Stimulated activated CD8-positive, alpha-beta memory T cell treated with anti-CD3 and anti-CD28 coated beads, Interleukin-12 subunit alpha, Interleukin-12 subunit beta, amount 100 ng/mL, for 24 hours (primary cell): ENCODE measurements around the gene TP53.

ENCODE experiments used
- DNase-seq: peaks from one replicate; pipeline ENCODE4 v3.0.0-alpha.2; 2020; ENCODE audit errors: extremely low read depth

The TP53 gene

DNA sequence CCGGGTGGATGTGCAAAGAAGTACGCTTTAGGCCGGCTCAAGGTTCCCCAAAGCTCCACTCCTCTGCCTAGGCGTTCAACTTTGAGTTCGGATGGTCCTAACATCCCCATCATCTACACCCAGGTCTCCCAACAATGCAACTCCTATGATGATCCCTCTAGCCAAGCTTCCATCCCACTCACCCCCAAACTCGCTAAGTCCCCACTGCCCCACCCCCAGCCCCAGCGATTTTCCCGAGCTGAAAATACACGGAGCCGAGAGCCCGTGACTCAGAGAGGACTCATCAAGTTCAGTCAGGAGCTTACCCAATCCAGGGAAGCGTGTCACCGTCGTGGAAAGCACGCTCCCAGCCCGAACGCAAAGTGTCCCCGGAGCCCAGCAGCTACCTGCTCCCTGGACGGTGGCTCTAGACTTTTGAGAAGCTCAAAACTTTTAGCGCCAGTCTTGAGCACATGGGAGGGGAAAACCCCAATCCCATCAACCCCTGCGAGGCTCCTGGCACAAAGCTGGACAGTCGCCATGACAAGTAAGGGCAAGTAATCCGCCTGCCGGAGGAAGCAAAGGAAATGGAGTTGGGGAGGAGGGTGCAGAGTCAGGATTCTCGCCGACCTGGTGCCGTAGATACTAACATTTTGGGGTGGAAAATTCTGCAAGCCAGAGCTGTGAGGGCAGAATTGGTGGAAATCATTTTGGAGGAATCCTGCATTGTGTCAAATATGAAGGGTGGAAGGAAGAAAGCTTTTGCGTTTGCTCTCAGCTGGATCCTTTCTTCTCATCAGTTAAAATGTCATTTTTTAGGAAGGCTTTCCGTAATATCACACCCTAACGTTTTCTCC, at the start of gene TP53:
Gene TP53, minus strand, starts transcription at position 419 of the 836 bp plus-strand sequence. CDS start 10,896 bp downstream, outside the sequence.
- peak; percentile 61 for DNase-seq

DNA sequence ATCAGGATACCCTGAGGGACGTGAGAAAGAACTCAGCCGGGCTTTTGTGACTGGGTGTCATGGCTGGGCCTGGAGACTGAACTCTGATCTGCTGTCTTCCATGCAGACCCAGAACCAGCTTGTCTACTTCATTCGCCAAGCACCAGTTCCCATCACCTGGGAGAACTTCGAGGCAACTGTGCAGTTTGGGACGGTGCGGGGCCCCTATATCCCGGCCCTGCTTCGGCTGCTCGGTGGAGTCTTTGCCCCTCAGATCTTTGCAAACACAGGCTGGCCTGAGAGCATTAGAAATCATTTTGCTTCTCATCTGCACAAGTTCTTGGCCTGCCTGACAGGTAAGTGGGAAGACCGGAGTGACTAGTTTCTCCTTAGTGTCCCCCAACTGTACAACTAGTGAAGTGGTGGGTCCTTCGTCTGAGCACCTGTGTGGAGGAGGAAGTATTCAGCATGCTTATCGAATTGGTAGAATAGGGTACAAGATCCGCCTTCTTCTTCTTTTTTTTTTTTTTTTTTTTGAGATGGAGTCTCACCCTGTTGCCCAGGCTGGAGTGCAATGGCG, 45.8 kb upstream of the TP53 start:
- no peak for DNase-seq

DNA sequence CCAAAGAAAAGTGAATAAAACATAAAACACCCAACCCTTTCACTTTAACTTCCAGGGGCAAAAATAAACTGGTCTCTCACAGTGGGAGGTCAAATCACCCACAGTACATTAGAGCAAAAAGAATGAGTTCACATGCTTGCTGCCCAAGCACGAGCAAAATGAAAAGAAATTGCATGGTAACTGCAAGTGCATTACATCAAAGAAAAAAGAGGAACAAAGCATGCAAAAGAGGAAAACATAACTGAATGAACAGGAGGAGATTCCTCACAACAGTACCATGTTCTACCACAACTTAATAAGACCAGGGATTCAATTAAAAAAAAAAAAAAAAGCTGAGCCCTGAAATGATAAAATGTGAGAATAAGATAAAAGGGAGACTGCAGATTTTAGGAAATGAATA, 42.5 kb upstream of the TP53 start:
- no peak for DNase-seq

DNA sequence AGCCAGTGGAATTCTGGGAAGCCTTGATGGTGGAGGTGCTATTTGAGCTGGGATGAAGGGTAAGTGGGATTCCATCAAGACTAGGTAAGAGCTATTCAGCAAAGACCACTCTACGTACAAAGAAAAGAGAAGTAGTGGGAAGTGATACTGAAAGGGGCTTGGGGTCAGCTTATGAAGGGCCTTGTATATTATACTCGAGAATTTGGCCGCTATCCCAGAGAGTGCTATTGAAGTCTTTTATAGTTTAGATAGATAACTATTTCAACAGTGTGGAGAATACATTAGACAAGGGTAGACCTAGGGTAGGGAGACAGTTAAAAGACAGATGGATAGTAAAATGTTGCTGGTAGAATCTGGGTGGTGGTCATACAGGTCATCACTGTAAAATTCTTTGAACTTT, 40.6 kb upstream of the TP53 start:
- no peak for DNase-seq

DNA sequence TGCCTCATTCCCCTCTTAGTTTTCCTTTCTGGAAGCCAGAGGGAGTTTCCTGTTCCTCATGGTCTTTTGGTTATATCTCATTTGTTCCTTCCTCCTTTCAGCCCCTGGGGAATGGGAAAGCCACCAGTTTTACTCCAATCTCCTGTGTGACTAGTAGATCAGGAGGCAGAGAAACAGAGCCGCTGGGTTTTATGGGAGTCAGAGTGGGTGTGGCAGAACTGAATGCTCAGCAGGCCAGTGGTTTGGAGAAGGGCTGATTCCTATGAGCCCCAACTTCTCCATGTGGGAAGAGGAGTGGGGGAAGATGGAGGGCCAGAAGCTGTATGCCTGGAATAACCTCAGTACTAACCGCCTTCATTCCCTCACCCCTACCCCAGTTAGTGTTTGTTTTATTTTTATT, 34.3 kb upstream of the TP53 start:
- DNase-seq, result no peak

DNA sequence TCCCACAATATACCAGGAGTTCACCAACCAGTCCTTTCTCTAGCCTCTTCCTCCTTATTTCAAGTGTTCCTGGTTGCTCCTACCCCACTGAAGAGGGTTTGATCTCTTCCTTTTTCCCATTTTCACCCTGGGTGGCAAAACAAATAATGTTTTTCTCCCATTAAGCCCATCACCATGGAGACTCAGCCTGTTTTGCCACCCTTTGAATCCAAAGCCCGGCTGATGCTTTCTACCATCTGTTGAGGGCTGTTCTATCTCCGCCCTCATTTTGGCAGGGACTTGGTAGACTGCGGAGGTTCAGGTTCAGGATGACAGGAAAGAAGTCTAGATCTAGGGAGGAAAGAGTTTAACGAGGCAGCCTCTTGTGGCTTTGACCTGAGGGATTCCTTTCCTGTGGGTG, 32.8 kb upstream of the TP53 start:
- DNase-seq, result no peak

DNA sequence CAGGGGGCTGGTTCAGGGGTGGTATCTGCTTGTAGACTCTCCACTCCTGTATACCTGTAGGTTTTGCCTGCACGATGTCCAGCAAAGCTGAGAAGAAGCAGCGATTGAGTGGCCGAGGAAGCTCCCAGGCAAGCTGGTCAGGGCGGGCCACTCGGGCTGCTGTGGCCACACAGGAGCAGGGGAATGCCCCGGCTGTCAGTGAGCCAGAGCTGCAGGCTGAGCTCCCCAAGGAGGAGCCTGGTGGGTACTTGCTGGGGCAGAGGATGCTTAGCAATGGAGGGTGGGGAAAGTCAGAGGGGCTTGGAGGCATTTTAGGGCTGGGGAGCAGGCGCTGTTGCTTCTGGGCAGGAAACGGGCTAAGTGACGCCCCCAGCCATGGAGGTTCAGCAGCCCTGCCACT, 32.4 kb upstream of the TP53 start:
- no peak for DNase-seq

DNA sequence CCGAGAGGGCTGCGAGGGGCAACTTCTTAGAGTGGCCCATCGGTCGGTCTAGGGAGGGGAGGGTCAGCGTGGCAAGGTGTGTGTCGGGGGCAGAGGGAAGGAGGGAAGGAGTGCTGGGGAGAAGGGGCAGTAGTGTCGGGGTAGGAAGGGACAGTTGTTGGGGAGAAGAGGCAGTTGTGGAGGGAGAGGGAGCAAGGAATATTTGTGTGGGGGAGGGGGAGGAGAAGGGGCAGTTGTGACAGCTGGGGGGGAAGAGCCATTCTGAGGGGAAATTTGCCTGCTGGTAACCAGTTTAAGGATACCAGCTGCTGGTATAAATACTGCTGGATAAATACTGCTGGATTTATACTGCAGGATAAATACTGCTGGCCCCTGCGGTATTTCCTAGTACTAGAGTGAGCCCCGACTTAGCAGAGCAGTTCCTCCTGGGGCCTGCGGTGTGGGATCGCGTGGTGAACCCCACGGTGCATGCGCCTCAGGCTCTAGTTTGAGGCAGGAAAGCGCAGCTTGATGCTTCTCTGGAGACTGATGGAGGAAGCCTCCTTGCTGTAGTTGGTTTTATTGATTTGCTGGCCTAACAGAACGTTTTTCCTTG, 30.6 kb upstream of the TP53 start:
- no peak for DNase-seq

DNA sequence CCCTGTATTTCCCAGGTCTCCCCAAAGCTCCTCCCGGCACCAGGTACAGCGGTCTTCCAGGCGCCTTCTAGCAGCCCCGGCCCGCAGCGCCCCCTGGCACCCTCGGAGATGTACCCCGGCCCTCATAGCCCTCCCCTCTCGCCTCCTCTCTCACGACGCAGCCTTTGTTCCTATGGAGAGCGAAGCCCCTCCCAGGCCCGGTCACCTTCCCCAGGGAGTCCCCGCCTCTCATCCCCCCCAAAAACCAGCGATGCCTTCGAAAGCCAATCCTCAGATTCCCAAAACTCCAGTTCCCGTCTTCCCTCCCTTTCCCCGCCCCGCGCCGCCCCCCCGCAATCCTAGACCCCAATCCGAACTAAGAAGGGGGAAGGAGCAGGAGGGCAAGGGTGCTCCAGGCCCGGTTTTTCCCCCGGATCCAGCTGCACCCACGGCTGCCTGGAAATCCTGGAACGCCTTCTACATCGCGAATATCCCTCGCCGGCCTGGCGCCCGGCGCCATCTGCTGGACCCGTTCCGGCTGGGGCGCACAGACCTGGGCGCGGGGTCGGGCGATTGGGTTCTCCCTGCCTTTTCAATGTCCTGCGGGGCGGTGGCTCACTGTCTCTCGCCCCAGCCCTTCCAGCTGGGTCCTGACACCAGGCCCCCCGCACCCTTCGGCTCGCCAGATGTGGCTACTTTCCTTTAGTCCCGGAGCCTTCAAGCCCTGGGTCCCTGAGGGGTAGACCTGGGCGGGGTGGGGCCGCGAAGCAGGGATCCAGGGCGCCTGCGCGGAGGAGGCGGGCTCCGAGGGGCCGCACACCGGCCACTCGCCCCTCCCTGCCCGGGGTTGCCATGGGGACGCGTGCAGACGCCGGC, 29.8 kb upstream of the TP53 start, which contains the start of gene DNAH2:
Gene DNAH2, plus strand, starts transcription at position 844 of the 855 bp plus-strand sequence. CDS start 1,991 bp downstream, outside the sequence.
- peak; percentile 31 for DNase-seq

DNA sequence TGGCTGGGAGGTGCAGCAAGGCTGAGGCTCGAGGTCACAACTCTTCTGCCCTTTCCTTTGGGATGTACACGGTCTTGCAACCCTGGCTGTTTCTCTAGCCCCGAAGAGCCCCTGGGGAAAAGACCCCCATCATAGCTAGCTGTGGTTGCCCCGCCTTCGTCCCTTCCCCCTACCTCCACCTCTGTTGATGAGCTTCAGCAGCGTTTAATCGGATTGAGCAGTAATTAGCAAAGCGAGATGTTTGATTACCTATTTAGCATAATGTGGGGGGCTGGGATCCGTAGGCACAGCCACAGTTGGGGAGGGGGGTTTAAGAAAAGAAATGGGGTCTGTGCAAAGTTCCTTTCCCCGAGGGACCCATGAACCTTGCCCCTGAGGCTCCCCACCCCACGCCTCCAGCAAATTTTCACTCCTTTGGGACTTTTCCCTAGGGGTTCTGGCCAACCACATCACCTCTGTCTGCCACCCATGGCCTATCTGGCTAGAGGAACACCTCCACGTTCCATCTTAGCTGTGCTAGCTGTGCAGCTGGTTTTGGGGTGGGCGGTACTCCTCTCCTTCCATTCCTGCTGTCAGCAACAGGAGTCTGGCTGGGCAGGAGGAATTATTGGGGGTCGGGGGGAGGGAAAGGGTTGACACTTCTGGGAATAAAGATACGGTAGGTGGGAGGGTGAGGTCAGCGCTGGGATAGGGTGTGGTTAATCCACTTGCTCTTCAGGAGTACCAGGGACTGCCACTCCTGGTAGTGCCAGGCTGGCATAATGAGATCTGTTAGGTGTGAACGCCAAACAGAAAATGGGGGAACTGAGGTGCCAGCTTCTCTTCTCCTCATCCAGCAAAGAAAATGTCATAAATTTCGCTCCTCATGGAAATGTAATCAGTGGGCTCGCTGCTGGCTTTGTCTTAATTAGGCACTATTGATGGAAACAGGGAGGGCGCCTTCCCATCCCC, 28.9 kb upstream of the TP53 start:
- DNase-seq, result no peak

DNA sequence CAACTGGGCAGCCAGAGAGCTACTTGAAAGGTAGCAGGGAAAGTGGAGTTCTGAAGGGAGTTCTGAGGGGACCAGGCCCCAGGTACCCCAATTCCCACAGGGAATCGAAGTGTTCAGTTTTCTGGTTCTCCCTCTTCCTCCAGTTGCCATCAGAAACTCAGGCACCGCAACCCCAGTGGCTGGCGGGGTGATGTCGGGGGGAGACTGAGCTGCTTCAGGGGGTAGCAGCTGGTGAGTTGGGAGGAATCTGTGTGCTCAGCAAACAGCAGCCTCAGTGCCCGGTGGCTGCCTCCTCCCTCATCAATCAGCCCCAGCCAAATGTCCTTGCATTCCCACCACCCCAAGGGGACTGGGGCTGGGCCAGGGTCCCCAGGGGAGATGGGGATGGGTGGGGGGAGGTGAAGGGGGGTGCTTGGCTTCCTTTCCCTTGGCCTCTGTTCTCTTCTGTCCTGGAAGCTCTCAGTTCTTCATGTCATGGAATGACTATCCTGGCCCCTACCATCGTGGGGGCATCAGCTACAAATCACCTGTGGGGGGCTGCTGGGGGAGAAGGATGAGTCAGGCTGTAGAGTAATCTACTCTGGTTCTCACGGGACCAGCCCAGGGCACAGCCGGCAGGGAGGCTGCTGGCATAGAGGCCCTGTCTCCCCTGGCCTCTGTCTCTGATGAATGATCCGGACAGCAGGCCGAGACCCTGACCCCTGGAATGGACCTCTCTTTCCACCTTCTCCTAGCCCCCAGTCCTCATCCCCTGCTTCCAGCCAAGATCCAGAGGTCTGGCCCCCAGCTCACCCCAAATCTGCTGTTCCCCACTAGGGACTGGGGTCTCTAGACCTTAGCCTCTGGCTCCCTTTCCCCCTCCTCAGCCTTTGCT, 27.7 kb upstream of the TP53 start:
- DNase-seq, result no peak

DNA sequence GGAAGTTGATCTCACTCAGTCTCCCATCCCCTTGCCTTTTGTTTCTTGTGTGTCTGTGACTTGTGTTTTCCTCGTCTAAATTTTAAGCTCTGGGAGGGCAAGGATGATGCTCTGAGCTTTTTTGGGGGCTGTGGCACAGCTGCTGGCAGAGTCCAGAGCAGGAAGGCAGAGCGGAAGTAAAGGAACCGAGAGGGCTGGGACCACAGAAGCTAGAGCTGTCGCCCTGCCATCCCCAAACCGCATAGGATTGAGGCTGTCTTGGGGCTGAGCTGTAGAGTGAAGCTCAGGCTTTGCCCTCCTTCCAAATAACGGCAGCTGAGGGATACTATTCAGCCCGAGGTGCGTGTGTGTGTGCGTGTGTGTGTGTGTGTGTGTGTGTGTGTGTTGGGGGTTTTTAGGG, 26.5 kb upstream of the TP53 start:
- no peak for DNase-seq

DNA sequence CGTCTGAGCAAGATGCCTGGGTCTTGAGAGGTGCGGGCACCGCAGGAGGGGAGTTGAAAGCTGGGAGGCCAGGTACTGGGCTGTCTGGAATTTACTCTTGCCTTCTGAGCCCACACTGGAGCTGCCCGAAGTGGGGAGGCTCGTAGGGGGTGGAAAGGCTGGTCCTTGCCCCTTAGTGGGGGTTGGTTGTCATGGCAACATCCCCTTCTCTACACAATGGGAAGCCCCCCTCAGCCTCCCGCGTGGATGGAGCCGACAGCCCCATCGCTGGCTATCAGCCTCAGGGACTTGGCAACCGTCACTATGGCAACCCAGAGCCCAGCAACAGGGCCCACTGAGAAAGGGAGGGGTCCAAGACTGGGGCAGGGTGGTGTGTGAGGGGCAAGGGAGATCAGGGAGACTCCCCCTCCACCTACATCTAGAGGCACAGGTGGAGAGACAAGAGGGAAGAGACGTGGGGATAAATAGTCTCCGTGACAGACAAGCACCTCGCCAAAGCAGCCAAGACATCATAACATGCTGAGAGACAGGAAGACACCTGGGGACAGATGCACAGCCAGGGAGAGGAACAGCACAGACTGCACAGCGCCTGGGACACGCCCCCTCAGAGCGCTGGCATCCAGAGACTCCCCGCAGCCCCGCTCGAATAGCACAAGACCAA, 25.0 kb upstream of the TP53 start:
- DNase-seq, result no peak

DNA sequence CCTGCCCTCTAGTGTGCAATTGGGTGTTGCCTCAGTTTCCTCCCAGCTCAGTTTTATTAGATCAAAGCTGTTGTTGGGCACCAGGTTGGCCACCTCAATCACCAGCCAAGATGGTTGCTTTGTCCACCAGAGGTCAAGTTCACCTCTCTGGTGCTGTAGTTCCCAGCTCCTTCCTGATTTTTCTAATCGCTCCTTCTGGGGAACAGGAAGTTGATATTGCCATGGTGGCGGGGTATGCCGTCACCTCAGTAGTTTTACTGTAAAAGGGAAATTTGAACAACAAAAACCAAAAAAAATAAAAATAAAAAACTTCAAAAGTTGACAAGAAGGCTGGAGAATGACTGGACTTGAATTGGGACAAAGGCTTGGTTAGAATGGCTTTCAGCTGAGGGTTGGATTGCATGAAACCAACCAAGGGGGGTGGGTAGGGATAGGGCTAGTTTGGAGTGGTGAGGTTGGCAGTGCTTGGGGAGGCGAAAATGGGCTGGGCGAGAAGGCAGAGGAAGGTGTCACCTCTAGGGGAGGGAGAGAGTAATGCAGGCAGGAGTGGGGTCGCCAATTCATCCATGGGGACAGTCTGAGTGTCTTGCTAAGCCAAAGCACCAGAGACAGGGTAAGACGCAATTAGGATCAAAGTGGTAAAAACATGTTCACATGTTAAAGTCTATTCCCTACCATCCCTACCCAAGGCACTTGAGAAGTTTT, 23.9 kb upstream of the TP53 start:
- no peak for DNase-seq

DNA sequence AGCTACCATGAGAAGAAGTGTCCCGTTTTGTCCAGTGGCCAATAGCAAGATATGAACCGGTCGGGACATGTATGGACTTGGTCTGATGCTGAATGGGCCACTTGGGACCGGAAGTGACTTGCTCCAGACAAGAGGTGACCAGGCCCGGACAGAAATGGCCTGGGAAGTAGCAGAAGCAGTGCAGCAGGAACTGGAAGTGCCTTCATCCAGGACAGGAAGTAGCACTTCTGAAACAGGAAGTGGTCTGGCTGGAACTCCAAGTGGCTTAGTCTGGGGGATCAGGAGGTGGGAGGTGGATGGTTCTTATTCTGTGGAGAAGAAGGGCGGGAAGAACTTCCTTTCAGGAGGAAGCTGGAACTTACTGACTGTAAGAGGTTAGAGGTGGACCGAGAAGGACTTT, 23.0 kb upstream of the TP53 start:
- no peak for DNase-seq

DNA sequence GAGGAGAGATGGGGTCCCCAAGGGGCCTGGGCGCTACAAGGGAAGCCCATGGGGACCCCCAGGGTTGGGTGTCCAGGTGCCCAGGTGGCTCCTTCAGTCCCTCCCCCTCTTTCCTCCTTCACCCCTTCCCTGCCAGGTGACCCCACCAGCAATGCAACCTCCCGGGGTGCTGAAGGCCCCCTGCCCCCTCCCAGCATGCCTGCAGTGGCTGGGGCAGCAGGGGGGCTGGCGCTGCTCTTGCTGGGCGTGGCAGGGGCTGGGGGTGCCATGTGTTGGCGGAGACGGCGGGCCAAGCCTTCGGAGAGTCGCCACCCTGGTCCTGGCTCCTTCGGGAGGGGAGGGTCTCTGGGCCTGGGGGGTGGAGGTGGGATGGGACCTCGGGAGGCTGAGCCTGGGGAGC, 21.7 kb upstream of the TP53 start:
- DNase-seq, result no peak

DNA sequence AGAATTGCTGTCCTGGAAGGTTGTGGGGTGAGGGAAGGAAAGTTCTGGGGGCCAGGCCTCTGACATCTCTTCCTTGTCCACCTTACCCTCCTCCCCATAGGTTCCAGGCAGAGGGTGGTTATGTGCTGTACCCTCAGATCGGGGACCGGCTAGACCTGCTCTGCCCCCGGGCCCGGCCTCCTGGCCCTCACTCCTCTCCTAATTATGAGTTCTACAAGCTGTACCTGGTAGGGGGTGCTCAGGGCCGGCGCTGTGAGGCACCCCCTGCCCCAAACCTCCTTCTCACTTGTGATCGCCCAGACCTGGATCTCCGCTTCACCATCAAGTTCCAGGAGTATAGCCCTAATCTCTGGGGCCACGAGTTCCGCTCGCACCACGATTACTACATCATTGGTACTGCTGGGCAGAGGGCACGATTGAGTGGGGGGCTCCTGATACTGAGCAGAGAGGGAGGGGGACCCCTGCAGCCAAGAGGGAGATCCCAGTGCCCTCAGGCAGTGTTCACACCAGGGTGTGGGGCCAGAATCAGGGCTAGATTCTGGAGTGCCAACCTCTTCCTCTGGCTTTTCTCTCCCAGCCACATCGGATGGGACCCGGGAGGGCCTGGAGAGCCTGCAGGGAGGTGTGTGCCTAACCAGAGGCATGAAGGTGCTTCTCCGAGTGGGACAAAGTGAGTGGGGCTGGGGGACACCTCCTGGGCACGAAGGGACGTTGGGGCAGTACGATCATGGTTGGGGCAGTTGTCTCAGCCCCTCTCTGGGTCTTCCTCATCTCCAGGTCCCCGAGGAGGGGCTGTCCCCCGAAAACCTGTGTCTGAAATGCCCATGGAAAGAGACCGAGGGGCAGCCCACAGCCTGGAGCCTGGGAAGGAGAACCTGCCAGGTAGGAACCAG, 20.8 kb upstream of the TP53 start:
- DNase-seq, result no peak

DNA sequence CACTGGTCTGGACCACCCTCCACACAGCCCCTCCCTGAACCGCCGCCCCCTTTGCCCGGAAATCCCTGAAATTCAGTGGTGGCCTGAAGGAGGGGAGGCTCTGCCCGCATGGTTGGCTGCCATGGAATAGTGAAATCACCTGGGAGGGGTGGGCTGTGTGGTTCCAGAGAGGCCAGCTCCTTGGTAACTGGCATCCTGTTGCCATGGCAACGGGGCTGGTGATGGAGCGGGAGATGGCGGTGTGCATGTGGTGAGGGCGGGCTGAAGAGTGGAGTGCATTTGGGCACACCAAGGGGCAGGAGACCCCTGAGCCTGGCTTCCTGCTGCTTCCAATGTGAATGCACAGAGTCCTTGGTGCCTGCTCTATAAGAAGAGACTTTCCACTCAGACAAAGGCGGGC, 20.2 kb upstream of the TP53 start:
- no peak for DNase-seq
